GM18870 (cell line): ENCODE data around the gene ZNF836.
"Not testable (repeated sequence)": the region's sequence is repeated elsewhere in the genome, so short reads cannot be mapped to it uniquely, and the experiment has no call there.

Source experiments
- ATAC-seq: cut with Tn5 transposase; IDR thresholded peaks from one replicate; pipeline ENCODE4 v1.9.1; 2021; ENCODE audit warnings: moderate library complexity; ENCODE audit not compliant: unreplicated experiment

ZNF836 gene

GRCh38 chr19:52171321-52172169, at the start of gene ZNF836:
Gene ZNF836, minus strand, starts transcription at chr19:52171621. Its CDS starts 3,549 bp downstream, at chr19:52168072.
- ATAC-seq: no peak

DNA sequence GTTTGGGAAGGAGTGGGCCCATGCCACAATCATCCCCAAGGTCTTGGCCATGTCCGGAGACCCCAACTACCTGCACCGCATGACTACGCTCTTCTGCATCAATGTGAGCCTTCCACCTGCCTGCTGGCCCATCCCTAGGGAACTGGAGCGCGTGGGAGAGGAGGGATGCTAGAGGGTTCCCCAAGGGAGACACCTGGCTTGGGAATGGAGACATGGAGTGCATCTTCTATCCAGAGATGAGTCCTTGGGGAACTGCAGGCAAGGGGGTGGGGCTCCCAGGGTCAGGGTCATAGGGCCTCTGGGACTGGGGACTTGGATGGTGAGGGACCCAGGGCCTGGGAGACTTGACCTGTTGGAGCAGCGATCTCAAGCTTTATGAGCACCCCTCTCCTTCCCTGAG, 49.6 kb upstream of the ZNF836 start:
- no peak for ATAC-seq

GRCh38 chr19:52219611-52220010, 48.2 kb upstream of the ZNF836 start:
- no peak for ATAC-seq

- no peak for ATAC-seq
Measured at GRCh38 chr19:52217576-52217975, 46.2 kb upstream of the ZNF836 start.

- ATAC-seq: no peak
Measured at GRCh38 chr19:52216401-52216800, 45.0 kb upstream of the ZNF836 start.

- no peak for ATAC-seq
Measured at GRCh38 chr19:52214241-52214640, 42.8 kb upstream of the ZNF836 start.

- no peak for ATAC-seq
Measured at GRCh38 chr19:52212572-52213255, 41.3 kb upstream of the ZNF836 start.

DNA sequence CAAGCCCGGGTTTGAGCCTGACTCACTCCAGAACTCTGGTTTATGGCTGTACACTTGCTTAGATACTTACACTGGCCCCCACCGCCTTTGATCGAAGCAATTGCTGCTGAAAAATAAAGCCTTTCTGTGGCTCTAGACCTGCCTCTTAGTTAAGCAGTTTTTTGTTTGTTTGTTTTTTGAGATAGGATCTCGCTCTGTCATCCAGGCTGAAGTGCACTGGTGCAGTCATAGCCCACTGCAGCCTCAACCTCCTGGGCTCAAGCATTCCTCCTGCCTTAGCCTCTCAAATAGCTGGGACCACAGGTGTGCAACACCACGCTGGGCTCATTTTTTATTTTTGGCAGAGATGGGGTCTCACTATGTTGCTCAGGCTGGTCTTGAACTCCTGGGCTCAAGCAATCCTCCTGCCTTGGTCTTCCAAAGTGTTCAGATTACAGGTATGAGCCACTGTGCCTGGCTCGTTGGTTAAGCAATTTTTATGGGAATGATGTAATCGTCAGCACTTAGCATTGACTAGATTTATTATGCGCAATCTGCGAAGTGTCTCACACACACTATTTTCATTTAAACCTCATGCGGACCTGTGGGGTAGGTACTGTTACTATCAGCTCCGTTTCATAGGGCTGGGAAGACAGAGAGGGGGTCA, 40.6 kb upstream of the ZNF836 start:
- ATAC-seq: no peak

DNA sequence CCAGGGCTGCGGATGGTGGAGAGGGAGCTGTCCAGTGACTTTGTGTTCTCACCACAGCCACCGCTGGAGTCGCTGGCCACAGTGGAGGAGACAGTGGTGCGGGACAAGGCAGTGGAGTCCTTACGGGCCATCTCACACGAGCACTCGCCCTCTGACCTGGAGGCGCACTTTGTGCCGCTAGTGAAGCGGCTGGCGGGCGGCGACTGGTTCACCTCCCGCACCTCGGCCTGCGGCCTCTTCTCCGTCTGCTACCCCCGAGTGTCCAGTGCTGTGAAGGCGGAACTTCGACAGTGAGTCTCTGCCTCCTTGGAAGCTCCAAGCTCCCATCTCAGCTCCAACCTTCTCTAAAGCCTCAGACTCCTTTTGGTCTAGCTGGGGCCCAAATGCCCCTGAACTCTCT, 39.8 kb upstream of the ZNF836 start:
- ATAC-seq: no peak

DNA sequence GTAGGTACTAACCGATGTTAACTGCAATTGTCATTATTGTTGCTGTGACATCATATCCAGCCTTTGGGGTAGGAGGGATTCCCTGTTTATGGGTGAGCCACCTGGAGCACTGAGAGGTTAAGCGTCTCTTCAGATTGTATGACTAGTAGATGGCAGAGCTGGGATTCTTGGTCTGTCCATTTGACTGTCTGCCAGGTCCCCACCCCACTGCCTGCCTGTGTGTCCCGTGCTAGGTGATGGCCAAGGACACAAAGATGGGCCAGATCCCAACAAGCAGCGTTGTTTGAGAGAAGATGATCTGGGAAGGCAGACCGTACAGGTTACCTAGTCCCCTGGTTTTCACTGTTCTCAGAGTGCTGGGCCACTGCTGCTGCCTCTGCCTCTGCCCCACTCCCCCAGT, 35.1 kb upstream of the ZNF836 start:
- no peak for ATAC-seq

DNA sequence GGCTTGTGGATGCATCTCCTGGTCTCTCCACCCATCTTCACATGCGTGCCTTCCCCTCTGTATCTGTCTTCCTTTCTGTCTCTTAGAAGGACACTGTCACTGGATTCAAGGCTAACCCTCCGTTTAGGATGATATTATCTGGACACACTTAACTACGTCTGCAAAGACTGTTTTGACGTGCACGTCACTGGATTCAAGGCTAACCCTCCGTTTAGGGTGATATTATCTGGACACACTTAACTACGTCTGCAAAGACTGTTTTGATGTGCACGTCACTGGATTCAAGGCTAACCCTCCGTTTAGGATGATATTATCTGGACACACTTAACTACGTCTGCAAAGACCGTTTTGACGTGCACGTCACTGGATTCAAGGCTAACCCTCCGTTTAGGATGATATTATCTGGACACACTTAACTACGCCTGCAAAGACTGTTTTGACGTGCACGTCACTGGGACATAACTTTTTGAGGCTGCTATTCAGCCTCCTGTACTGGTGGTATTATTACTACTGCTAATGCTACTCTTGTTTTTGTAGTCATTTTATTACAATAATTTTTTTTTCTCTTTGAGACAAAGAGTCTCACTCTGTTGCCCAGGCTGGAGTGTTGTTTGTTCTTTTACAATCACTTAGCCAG, 29.5 kb upstream of the ZNF836 start:
- not testable (repeated sequence) for ATAC-seq

GRCh38 chr19:52200044-52200443, 28.6 kb upstream of the ZNF836 start:
- ATAC-seq: no peak

DNA sequence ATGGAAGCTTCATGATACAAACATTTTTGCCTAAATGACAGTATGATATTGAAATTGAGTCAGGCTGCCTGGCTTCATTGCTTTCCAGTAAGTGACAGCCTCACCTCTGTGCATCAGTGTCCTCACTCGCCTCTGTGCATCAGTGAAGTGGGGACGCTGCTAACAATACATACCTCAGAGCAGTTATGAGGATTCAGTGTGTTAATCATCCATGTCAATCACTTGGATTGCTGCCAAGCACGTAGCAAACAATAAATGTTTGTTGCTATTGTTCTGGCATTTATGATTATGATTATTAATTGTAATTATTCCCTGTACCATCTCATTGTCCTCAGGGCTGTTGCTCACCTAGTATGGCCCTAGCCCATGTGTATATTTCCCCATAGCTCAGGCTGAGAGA, 27.3 kb upstream of the ZNF836 start:
- ATAC-seq: no peak

- ATAC-seq: no peak
Measured at GRCh38 chr19:52197964-52198363, 26.5 kb upstream of the ZNF836 start.

GRCh38 chr19:52196256-52196967, 25.0 kb upstream of the ZNF836 start:
- no peak for ATAC-seq

DNA sequence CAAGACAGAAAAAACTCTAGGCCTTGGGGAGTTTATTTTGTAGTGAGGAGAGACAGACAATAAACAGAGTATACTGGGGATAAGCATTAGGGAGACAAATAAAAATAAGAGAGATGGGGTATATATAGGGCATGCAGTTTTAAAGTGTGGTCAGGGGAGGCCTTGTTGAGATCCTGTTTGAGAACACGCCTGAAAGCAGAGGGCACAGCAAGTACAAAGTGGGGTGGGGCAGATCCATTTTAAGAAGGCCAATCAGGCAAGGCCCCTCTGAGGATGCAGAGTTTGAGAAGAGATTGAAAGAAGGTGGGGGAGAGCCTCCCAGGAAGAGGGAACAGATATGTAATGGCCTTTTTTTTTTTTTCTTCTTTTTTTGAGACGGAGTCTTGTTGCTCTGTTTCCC, 20.5 kb upstream of the ZNF836 start:
- ATAC-seq: no peak

DNA sequence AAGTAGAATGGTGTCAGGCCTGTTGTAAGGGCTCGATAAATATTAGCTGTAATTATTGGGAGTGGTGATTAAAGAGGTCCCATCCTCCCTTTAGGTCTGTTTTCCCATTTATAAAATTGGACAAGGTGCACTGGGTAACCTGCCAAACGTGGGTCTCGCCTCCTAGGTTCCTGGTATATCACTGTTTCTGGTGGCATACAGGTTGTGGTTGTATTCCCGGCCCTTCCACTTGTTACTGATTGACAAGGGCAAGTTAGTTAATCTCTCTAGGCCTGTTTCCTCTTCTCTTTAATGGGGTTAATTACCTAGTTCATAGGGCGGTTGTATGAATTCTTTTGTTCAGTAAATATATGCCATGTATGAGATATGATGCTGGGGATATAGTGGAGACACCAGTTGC, 20.0 kb upstream of the ZNF836 start:
- ATAC-seq: no peak

- no peak for ATAC-seq
Measured at GRCh38 chr19:52190487-52191293, 19.3 kb upstream of the ZNF836 start.

DNA sequence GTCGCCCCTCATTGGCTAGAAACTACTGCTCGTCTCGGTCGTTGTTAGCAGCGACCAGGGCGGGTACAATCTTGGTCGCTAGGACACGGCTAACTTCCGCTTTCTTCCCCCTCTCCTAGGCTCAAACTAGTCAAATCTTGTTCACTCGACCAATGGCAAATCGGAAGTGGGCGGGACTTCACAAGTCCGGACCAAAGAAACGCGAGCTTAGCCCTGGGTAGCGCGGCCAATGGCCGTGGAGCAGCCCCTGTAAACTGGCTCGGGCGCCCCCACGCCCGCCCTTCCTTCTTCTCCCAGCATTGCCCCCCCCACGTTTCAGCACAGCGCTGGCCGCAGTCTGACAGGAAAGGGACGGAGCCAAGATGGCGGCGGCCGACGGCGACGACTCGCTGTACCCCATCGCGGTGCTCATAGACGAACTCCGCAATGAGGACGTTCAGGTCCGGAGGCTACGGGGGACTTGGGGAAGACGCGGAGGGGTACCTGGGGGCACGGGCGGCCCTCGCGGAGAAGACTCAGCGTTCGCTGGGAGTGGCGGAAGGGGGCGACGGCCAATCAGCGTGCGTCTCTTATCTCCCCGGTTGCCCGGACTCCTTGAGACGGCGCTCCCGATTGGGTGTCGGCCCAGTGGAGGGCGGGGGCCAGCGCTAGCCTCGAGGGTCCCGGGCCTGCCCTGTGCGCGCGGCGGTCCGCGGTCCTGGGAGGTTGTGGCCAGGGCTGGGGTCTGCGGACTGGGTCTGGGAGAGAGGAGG, 18.5 kb upstream of the ZNF836 start, which contains the start of gene PPP2R1A:
Gene PPP2R1A (plus strand): TSS at position 318 of the 752 bp plus-strand sequence. CDS start 45 bp downstream, at position 363.
- ATAC-seq: peak; percentile 95
